Effector memory CD4-positive, alpha-beta T cell (primary cell): ENCODE measurements around the gene AMIGO3.
"Not testable (repeated sequence)": the region's sequence is repeated elsewhere in the genome, so short reads cannot be mapped to it uniquely, and the experiment has no call there.

Source experiments
- DNase-seq, 3 donors: peaks; one replicate each; pipeline ENCODE4 v3.0.0-alpha.2; 2020
- H3K27ac ChIP-seq: 2 replicates; pipeline ENCODE4 v1.7.0; 2013; ENCODE audit warnings: mild to moderate bottlenecking, low read length, moderate library complexity; ENCODE audit not compliant: insufficient read depth, poor library complexity, severe bottlenecking
- H3K27me3 ChIP-seq: replicated peaks from 2 replicates; pipeline ENCODE4 v1.7.0; 2013; ENCODE audit warnings: mild to moderate bottlenecking, low read length; ENCODE audit not compliant: insufficient read depth, control insufficient read depth, poor library complexity, severe bottlenecking
- H3K36me3 ChIP-seq: 2 replicates; pipeline ENCODE4 v1.7.0; 2013; ENCODE audit warnings: mild to moderate bottlenecking, low read length, moderate library complexity; ENCODE audit not compliant: control insufficient read depth, insufficient read depth
- H3K4me1 ChIP-seq: 2 replicates; pipeline ENCODE4 v1.7.0; 2013; ENCODE audit warnings: low read length, mild to moderate bottlenecking; ENCODE audit not compliant: control insufficient read depth, insufficient read depth, poor library complexity, severe bottlenecking
- H3K4me3 ChIP-seq: 2 replicates; pipeline ENCODE4 v1.7.0; 2013; ENCODE audit warnings: low read length, low read depth, mild to moderate bottlenecking; ENCODE audit not compliant: insufficient read depth, poor library complexity, severe bottlenecking
- H3K9me3 ChIP-seq: 2 replicates; pipeline ENCODE4 v1.7.0; 2013; ENCODE audit warnings: mild to moderate bottlenecking, low read length, moderate library complexity; ENCODE audit not compliant: control insufficient read depth

The AMIGO3 gene

GRCh38 chr3:49703956-49704355 lies 15.5 kb downstream of the AMIGO3 start:
- Histone ChIP-seq H3K27me3 (no peaks in the 10 kb centered on the region), H3K4me3 (no peak overlapping the region), H3K9me3 (no peaks in the 10 kb centered on the region), H3K27ac (no peak overlapping the region), H3K4me1 (no peaks in the 10 kb centered on the region), H3K36me3 (peaks cover 36% of the 10 kb centered on the region)
- DNase-seq, result no peak

- H3K9me3 ChIP-seq, result no peaks in the 10 kb centered on the region
- H3K36me3 ChIP-seq, result peaks cover 36% of the 10 kb centered on the region
- H3K4me1 ChIP-seq, result no peaks in the 10 kb centered on the region
- no peaks in the 10 kb centered on the region for H3K27me3 ChIP-seq
- no peak overlapping the region for H3K4me3 ChIP-seq
- no peak overlapping the region for H3K27ac ChIP-seq
- peak; percentile 34 to 48 (median 35) for DNase-seq
Measured at GRCh38 chr3:49703443-49703927, 16.0 kb downstream of the AMIGO3 start.

DNA sequence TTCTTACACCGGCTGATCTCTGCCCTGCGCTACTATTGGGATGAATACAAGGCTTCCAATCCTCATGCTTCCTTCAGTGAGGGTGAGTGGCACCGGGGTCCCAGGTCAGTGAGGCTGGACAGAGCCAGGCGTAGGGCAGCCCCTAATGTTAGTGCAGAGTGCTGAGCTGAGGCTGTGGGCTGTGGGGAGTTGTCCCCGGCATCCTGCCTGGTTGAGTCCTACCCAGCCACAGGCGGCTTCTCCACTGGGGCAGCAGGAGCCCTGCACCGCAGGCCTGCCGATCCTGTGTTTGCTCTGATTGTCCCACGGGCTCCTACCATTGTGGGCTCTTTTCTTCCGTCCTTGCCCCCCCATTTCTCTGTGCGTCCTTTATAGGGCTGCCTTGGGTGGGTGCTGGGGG lies 16.8 kb downstream of the AMIGO3 start:
- Histone ChIP-seq H3K4me1 (no peaks in the 10 kb centered on the region), H3K36me3 (peaks cover 44% of the 10 kb centered on the region), H3K27ac (no peak overlapping the region)

GRCh38 chr3:49701388-49702077 lies 18.0 kb downstream of the AMIGO3 start:
- DNase-seq, result no peak
- peaks cover 52% of the 10 kb centered on the region for H3K36me3 ChIP-seq
- H3K27me3 ChIP-seq, result no peaks in the 10 kb centered on the region
- no peak overlapping the region for H3K4me3 ChIP-seq
- H3K27ac ChIP-seq, result no peak overlapping the region
- no peaks in the 10 kb centered on the region for H3K9me3 ChIP-seq
- no peaks in the 10 kb centered on the region for H3K4me1 ChIP-seq

More for the DNA sequence above, 16.8 kb downstream of the AMIGO3 start:
- H3K4me3 ChIP-seq, result no peak overlapping the region
- H3K27me3 ChIP-seq, result no peaks in the 10 kb centered on the region
- no peak for DNase-seq
- no peaks in the 10 kb centered on the region for H3K9me3 ChIP-seq

GRCh38 chr3:49700453-49701128 lies 18.9 kb downstream of the AMIGO3 start:
- H3K27me3 ChIP-seq, result no peaks in the 10 kb centered on the region
- no peak overlapping the region for H3K4me3 ChIP-seq
- no peaks in the 10 kb centered on the region for H3K9me3 ChIP-seq
- no peak overlapping the region for H3K27ac ChIP-seq
- H3K36me3 ChIP-seq, result peaks cover 45% of the 10 kb centered on the region
- H3K4me1 ChIP-seq, result no peaks in the 10 kb centered on the region
- no peak for DNase-seq

DNA sequence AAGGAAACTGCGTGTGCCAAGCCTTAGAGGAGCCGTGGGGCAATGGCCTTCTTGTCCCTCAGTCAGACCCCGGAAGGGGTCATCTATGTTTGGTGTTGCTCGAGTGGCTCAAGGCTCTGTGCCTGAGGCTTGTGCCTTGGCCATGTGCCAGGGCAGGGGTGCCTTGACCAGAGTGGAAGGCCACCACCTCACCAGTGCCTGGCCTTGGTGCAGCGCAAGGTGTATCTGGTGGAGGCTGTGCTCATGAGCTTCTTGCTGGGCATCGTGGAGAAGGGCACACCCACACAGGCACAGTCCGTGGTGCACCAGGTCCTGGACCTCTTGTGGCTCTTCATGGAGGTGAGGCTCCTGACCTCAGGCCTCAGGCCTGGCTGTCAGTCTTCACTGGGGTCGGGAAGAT lies 19.5 kb downstream of the AMIGO3 start:
- H3K9me3 ChIP-seq, result no peaks in the 10 kb centered on the region
- no peaks in the 10 kb centered on the region for H3K4me1 ChIP-seq
- no peak overlapping the region for H3K27ac ChIP-seq
- H3K27me3 ChIP-seq, result no peaks in the 10 kb centered on the region
- no peak overlapping the region for H3K4me3 ChIP-seq
- peaks cover 40% of the 10 kb centered on the region for H3K36me3 ChIP-seq
- DNase-seq, result no peak

GRCh38 chr3:49699281-49699979 lies 20.1 kb downstream of the AMIGO3 start:
- H3K27ac ChIP-seq, result no peak overlapping the region
- H3K27me3 ChIP-seq, result no peaks in the 10 kb centered on the region
- no peaks in the 10 kb centered on the region for H3K4me1 ChIP-seq
- no peaks in the 10 kb centered on the region for H3K9me3 ChIP-seq
- no peak for DNase-seq
- peaks cover 34% of the 10 kb centered on the region for H3K36me3 ChIP-seq
- no peak overlapping the region for H3K4me3 ChIP-seq

GRCh38 chr3:49695350-49696015 lies 24.0 kb downstream of the AMIGO3 start:
- H3K27me3 ChIP-seq, H3K4me3 ChIP-seq, H3K4me1 ChIP-seq, DNase-seq, H3K27ac ChIP-seq, H3K9me3 ChIP-seq: not testable (repeated sequence)
- peaks cover 24% of the 10 kb centered on the region for H3K36me3 ChIP-seq

DNA sequence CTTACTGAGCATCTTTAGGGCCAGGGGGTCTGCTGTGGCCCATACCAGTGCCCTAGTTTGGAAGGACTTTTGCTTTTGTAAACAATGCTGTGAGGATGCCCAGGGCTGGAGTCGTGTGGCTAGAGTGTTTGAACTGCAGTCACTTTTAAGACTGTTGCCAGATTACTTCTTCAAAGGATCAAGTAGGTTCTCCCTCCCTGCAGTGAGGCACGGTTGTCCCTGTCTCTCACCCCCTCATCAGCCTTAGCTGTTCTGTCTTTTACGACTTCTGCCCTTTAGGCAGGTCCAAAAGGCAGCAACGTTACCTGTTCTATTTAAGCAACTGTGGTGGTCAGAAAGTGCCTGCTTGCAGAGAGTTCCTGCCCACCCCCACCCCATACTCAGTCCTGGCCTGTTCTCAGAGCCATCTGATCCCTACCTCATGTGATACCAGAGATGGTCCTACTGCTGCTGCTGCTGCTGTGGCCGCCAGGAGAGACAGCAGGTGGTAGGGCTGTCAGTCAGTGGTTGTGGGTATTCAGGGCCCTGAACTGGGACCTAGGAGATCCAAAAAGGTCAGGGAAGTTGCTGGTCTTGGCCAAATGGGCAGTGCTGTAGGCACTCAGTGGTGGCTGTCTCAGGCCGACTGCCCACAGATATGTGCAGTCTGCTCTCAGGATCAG lies 24.9 kb downstream of the AMIGO3 start:
- H3K4me3 ChIP-seq, H3K27me3 ChIP-seq, H3K4me1 ChIP-seq, H3K27ac ChIP-seq, DNase-seq, H3K9me3 ChIP-seq: not testable (repeated sequence)
- H3K36me3 ChIP-seq, result peaks cover 20% of the 10 kb centered on the region
